Fibroblast of pulmonary artery (primary cell): Measurements from ENCODE around the gene FYCO1.

Experiments used
- DNase-seq: peaks from one replicate; pipeline ENCODE4 v3.0.0-alpha.2; 2010; ENCODE audit warnings: low read depth
- H3K4me3 ChIP-seq: replicated peaks from 2 replicates; pipeline ENCODE4 v1.5.1; 2011; ENCODE audit warnings: low read depth, mild to moderate bottlenecking, control low read depth, low read length, moderate library complexity
- TF ChIP-seq, protein P1 (sequence below): IDR thresholded peaks from 2 replicates; pipeline ENCODE4 v1.5.1; 2011; ENCODE audit warnings: mild to moderate bottlenecking, control low read depth, low read length, inconsistent platforms; ENCODE audit errors: missing control alignments

The FYCO1 gene

GRCh38 chr3:45968706-45969105 lies 26.9 kb downstream of the FYCO1 start:
- H3K4me3 ChIP-seq: no peak overlapping the region
- peak; percentile 60 for DNase-seq
- TF ChIP-seq, protein P1, sequence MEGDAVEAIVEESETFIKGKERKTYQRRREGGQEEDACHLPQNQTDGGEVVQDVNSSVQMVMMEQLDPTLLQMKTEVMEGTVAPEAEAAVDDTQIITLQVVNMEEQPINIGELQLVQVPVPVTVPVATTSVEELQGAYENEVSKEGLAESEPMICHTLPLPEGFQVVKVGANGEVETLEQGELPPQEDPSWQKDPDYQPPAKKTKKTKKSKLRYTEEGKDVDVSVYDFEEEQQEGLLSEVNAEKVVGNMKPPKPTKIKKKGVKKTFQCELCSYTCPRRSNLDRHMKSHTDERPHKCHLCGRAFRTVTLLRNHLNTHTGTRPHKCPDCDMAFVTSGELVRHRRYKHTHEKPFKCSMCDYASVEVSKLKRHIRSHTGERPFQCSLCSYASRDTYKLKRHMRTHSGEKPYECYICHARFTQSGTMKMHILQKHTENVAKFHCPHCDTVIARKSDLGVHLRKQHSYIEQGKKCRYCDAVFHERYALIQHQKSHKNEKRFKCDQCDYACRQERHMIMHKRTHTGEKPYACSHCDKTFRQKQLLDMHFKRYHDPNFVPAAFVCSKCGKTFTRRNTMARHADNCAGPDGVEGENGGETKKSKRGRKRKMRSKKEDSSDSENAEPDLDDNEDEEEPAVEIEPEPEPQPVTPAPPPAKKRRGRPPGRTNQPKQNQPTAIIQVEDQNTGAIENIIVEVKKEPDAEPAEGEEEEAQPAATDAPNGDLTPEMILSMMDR: no peak

DNA sequence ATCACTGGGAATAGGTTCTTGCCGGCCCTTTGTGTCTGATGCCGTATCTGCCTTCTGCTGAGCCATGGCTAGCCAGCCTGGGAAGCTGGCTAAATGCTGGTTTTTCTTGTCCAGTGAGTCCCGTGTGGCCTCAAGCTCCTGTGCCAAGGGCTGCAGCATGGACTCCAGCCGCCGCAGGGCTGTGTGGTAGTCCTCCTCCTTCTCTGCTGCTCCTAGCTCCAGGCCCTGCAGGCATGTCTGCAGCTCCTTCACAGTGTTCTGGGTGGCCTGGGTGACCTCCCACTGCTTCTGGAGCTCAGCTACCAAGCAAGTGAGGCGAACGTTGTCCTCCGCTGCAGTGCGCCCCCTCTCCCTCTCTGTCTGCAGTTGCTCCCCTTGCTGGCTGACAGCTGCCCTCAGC lies 27.5 kb downstream of the FYCO1 start:
- DNase-seq: no peak
- TF ChIP-seq, protein P1: no peak
- no peak overlapping the region for H3K4me3 ChIP-seq

DNA sequence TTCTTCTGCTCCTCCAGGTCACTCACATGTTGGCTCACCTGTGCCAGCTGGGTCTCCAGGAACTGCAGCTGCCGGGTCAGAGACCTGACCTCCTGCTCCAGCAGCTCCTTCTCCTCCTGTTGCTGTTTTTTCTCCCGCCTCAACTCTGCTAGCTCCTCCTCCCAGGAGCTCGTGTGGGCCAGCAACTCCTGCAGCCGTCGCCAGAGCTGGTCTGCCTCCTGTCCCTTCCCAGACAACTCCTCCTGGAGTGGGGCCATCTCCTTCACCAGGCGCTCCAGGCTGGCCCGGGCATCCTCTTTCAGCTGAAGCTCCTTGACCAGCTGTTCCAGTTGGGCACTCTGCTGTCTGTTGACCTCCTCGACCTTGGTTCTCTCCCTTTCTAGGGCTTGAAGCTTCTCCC lies 27.9 kb downstream of the FYCO1 start:
- no peak overlapping the region for H3K4me3 ChIP-seq
- TF ChIP-seq, protein P1: no peak
- DNase-seq: no peak

- DNase-seq: no peak
- TF ChIP-seq, protein P1: no peak
- H3K4me3 ChIP-seq: no peak overlapping the region
Observed at GRCh38 chr3:45966950-45967640, 28.5 kb downstream of the FYCO1 start.

GRCh38 chr3:45966371-45966791 lies 29.2 kb downstream of the FYCO1 start:
- DNase-seq: no peak
- H3K4me3 ChIP-seq: no peak overlapping the region
- TF ChIP-seq, protein P1: no peak

DNA sequence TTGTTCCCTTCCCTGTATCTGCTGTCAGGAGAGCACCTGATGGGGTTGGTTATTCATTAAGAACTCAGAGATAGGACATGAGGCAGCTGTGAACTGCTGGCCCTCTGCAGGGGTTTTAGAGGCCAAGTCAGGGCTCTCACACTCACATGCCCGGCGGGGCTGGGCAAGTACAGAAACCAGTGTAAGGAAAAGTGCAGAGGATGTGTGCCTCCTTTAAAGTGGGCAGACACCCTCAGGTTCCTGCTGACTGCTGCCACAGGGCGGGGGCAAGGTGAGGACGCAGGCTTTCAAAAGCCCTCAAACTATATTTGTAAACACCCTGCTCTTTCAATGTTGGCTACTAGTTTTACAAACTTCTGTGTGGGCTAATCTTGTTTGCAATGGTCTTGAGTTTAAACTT lies 30.0 kb downstream of the FYCO1 start:
- no peak overlapping the region for H3K4me3 ChIP-seq
- TF ChIP-seq, protein P1: no peak
- DNase-seq: no peak

- H3K4me3 ChIP-seq: no peak overlapping the region
- TF ChIP-seq, protein P1: no peak
- DNase-seq: no peak
Observed at GRCh38 chr3:45965253-45965652, 30.4 kb downstream of the FYCO1 start.
